K562 (cell line): Measurements from ENCODE around the gene PPP1R37. TPM values are rescaled to one million over a fixed set of nuclear protein-coding genes. Genes with fewer than 3 reads are reported as not detected.

Experiments used
- ADNP ChIP-seq: fragments of 200-800 bp; sonication (Bioruptor generic); IDR thresholded peaks from 2 replicates; pipeline ENCODE4 v1.6.1; 2016; ENCODE audit warnings: missing genetic modification characterization, missing compliant biosample characterization
- ARID1B ChIP-seq: fragments of 450-650 bp; IDR thresholded peaks from 2 replicates; pipeline ENCODE4 v1.6.1; 2016; ENCODE audit warnings: antibody characterized with exemption, mild to moderate bottlenecking, inconsistent platforms
- ATF1 ChIP-seq, 2 experiments: fragments of 450-650 bp in 1 of 2; IDR thresholded peaks; 2 replicates each; pipeline ENCODE4 v1.6.1; 2016; ENCODE audit warnings: missing compliant biosample characterization in 1 of 2, missing genetic modification characterization in 1 of 2
- C11orf30 ChIP-seq: fragments of 450-650 bp; IDR thresholded peaks from 2 replicates; pipeline ENCODE4 v1.6.1; 2016; ENCODE audit warnings: low read depth, mild to moderate bottlenecking
- CHCHD3 ChIP-seq: fragments of 250-450 bp; sonication (Bioruptor Pico); IDR thresholded peaks from 2 replicates; pipeline ENCODE4 v2.1.2; 2022; ENCODE audit warnings: mild to moderate bottlenecking
- E2F8 ChIP-seq: fragments of 450-650 bp; IDR thresholded peaks from 2 replicates; pipeline ENCODE4 v1.7.1; 2018; ENCODE audit warnings: mild to moderate bottlenecking, low read depth; ENCODE audit not compliant: partially characterized antibody
- FOXA1 ChIP-seq: fragments of 450-650 bp; IDR thresholded peaks from 2 replicates; pipeline ENCODE4 v1.6.1; 2016; ENCODE audit warnings: mild to moderate bottlenecking, borderline replicate concordance
- HMGXB4 ChIP-seq: sonication (generic); formaldehyde crosslinking; IDR thresholded peaks from 2 replicates; pipeline ENCODE4 v1.8.1; 2023; ENCODE audit warnings: mild to moderate bottlenecking, missing genetic modification reagents
- JUND ChIP-seq, 2 experiments: IDR thresholded peaks; 2 replicates in 1 of 2; 3 replicates in 1 of 2; pipeline ENCODE4 v1.6.1; 2011; ENCODE audit warnings: borderline replicate concordance in 2 of 2, low read depth in 2 of 2, low read length in 2 of 2, improper control_type of control experiment in 1 of 2, missing biosample characterization in 1 of 2, missing genetic modification characterization in 1 of 2, missing genetic modification reagents in 1 of 2
- KDM1A ChIP-seq, 2 experiments: fragments of 450-650 bp; IDR thresholded peaks; 2 replicates each; pipeline ENCODE4 v1.6.1; 2016; ENCODE audit warnings: mild to moderate bottlenecking in 2 of 2
- MBD2 ChIP-seq: sonication (generic); IDR thresholded peaks from 2 replicates; pipeline ENCODE4 v1.6.1; 2016; ENCODE audit warnings: low read depth, borderline replicate concordance
- NFE2 ChIP-seq: IDR thresholded peaks from 2 replicates; pipeline ENCODE4 v1.6.1; 2014; ENCODE audit warnings: antibody characterized with exemption, low read depth
- SLC30A9 ChIP-seq: fragments of 250-450 bp; sonication (Bioruptor Pico); IDR thresholded peaks from 2 replicates; pipeline ENCODE4 v1.8.0; 2022; ENCODE audit warnings: mild to moderate bottlenecking, moderate library complexity
- STAT6 ChIP-seq: sonication (generic); formaldehyde crosslinking; IDR thresholded peaks from 2 replicates; pipeline ENCODE4 v1.8.1; 2023; ENCODE audit warnings: mild to moderate bottlenecking, missing genetic modification reagents
- ZFP36 ChIP-seq: fragments of 150-350 bp; IDR thresholded peaks from 2 replicates; pipeline ENCODE4 v1.6.1; 2018; ENCODE audit warnings: low read length, low read depth; ENCODE audit not compliant: partially characterized antibody
- ZHX1 ChIP-seq: fragments of 150-350 bp; conservative IDR thresholded peaks from 2 replicates; pipeline ENCODE4 v1.6.1; 2014; ENCODE audit warnings: low read length
- ZNF316 ChIP-seq: fragments of 450-650 bp; IDR thresholded peaks from 2 replicates; pipeline ENCODE4 v1.6.1; 2016
- polyA plus RNA-seq, 8 experiments: library from polyadenylated mRNA; depleted of rRNA in 4 of 8; stranded (reverse) in 5 of 8; unstranded in 3 of 8; fragments of >200 nt; fragmentation: Nextera tagmentation in 2 of 8; fragmentation: Illumina TruSeq in 1 of 8; extraction: Ambion mirVana in 2 of 8; extraction: Trizol in 1 of 8; gene quantifications; 2 replicates each; pipeline versions ENCODE4 v1.2.1 to v1.2.3, GENCODE V29; 2011 to 2014; ENCODE audit warnings: inconsistent platforms in 1 of 8, missing spikeins in 1 of 8
- total RNA-seq, 7 experiments: library from RNA; depleted of rRNA in 6 of 7; stranded (reverse); fragments of >200 nt in 6 of 7; fragmentation: Illumina TruSeq in 2 of 7; extraction: Trizol in 2 of 7; gene quantifications; 2 replicates each; pipeline versions ENCODE4 v1.2.1 to v1.2.3, GENCODE V29; 2011 to 2021; ENCODE audit warnings: low replicate concordance in 1 of 7

Gene PPP1R37
- total and polyA plus RNA-seq, 9 of the 15 experiments (the other 6 are each of a cell fraction or from before 2014, with no cell fraction given), result 0.04 to 20.3 (median 7.3) TPM

DNA sequence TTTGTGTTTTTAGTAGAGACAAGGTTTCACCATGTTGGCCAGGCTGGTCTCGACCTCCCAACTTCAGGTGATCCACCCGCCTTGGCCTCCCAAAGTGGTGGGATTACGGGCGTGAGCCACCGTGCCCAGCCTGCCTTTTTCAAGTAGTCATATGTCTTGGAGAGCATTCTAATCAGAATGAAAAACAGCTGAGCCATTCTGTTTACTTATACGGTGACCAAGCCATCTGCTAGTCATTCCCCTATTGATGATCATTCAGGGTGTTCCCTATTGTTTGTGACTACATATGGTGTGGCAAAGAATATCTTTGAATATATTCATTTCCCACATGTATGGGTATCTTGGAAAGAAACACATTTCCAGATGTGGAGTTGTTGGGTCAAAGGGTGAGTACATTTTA lies 102.8 kb downstream of the PPP1R37 start (continued):
- TF ChIP-seq ZNF316, result peak; percentile 85
- peak; percentile 56 for TF ChIP-seq ARID1B
- TF ChIP-seq CHCHD3, result no peak
- TF ChIP-seq HMGXB4, result no peak
- TF ChIP-seq C11orf30, result peak; percentile 84
- TF ChIP-seq ZFP36, result no peak
- TF ChIP-seq ADNP, result 0 out of 2 replicates have a peak, but pooled peaks have one; percentile 29
- no peak for TF ChIP-seq SLC30A9 (CRISPR knock-in tag)
- 0 out of 4 replicates have a peak, but pooled peaks of 1 of the 2 experiments have one; percentile 39 for TF ChIP-seq KDM1A (IDR thresholded peaks at IDR 0.05)
- TF ChIP-seq E2F8, result no peak
- no peak for TF ChIP-seq ZHX1
- TF ChIP-seq NFE2, result peak; percentile 60; the same call in 1 of the 2 replicates
- TF ChIP-seq STAT6, result no peak
- peak; percentile 21; the same call in 1 of the 2 replicates for TF ChIP-seq FOXA1
- TF ChIP-seq JUND (IDR thresholded peaks at IDR 0.05; ENCODE audit: borderline replicate concordance, low read depth, low read length), result peak; percentile 72; the same call in 1 of the 2 replicates
- TF ChIP-seq JUND (tag; IDR thresholded peaks at IDR 0.05; ENCODE audit: borderline replicate concordance, low read depth, low read length), result peak; percentile 61; the same call in 1 of the 3 replicates
- TF ChIP-seq ATF1 (CRISPR knock-in tag; IDR thresholded peaks at IDR 0.05), result no peak
- TF ChIP-seq ATF1 (tag; IDR thresholded peaks at IDR 0.05), result no peak
- no peak for TF ChIP-seq MBD2
